ENCODE data around the gene CEL. TPM values are rescaled to one million over a fixed set of nuclear protein-coding genes. Genes with fewer than 3 reads are reported as not detected.

CEL gene
- total and polyA plus RNA-seq, 9 donors, result 0.97 to 12.0 (median 1.9) TPM

- Histone ChIP-seq H3K36me3 (ENCODE audit: control insufficient read depth, insufficient read depth, low read length) (peaks cover 20% of the 10 kb centered on the region), H3K27ac (ENCODE audit: low read length) (no peak overlapping the region), H3K27me3 (ENCODE audit: control insufficient read depth, insufficient read depth, low read length) (peaks cover 2% of the 10 kb centered on the region), H3K4me1 (ENCODE audit: control insufficient read depth, insufficient read depth, low read length) (peaks cover 89% of the 10 kb centered on the region), H3K9me3 (replicated peaks; ENCODE audit: control insufficient read depth, low read depth, low read length) (no peaks in the 10 kb centered on the region), H3K4me3 (ENCODE audit: low read length) (no peak overlapping the region)
- 86% methylated on average over 17 of the region's 20 CpGs for WGBS (ENCODE audit: insufficient coverage)
- no peak for DNase-seq
Observed at GRCh38 chr9:133116346-133117231, 54.8 kb downstream of the CEL start.

DNA sequence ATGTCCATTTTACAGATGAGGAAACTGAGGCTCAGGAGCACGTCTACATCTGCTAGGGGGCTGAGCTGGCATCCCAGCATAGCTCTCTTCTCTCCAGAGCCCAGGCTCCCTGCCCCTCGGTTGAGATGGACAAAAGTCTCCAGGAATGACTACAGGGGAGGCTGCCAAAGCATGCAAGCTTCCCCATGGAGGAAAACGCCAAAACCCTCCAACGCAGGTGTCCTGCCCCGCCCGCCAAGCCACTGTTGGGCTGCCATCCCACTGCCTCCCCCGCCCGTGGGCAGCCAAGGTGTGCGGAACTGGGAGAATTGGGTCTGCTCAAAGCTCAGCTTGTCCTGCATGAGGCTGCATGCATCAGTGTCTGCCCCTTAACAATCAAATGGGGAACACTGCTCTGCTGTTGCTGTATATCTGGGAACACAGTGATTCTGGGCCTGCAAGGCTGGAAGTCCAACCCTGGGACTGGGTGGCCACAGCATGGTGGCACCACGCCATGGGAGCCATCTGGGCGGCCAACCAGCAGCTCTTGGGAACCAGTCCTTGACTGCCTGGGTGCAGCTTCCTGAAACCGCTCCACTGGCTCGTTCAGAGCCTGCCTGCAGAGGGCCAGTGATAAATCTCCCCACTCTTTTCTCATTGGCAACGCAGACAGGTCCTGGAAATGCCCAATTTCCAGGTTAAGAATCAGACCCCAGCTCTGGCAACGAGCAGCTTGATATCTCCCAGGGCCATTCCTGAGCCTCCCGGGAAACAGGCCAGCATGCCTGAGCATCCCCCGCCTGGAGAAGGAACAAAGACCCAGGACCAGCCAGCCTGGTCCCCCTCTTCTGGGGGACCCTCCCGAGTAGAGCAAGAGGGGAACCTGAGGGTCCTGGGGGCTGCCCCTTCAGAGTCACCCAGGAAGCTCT, 55.7 kb downstream of the CEL start:
- peaks cover 2% of the 10 kb centered on the region for H3K27me3 ChIP-seq (ENCODE audit: control insufficient read depth, insufficient read depth, low read length)
- H3K36me3 ChIP-seq (ENCODE audit: control insufficient read depth, insufficient read depth, low read length), result peaks cover 15% of the 10 kb centered on the region
- DNase-seq, result no peak
- H3K27ac ChIP-seq (ENCODE audit: low read length), result no peak overlapping the region
- no peaks in the 10 kb centered on the region for H3K9me3 ChIP-seq (replicated peaks; ENCODE audit: control insufficient read depth, low read depth, low read length)
- 68% methylated on average over 16 of the region's 18 CpGs for WGBS (ENCODE audit: insufficient coverage)
- H3K4me3 ChIP-seq (ENCODE audit: low read length), result no peak overlapping the region
- peaks cover 89% of the 10 kb centered on the region for H3K4me1 ChIP-seq (ENCODE audit: control insufficient read depth, insufficient read depth, low read length)

GRCh38 chr9:133118179-133118520, 56.4 kb downstream of the CEL start:
- no peak overlapping the region for H3K4me3 ChIP-seq (ENCODE audit: low read length)
- WGBS (ENCODE audit: insufficient coverage), result no CpG with 5 or more reads among the region's 3 CpGs

GRCh38 chr9:133118568-133118967, 56.8 kb downstream of the CEL start:
- Histone ChIP-seq H3K9me3 (replicated peaks; ENCODE audit: control insufficient read depth, low read depth, low read length) (no peaks in the 10 kb centered on the region), H3K4me3 (ENCODE audit: low read length) (no peak overlapping the region), H3K4me1 (ENCODE audit: control insufficient read depth, insufficient read depth, low read length) (peaks cover 88% of the 10 kb centered on the region), H3K36me3 (ENCODE audit: control insufficient read depth, insufficient read depth, low read length) (peaks cover 12% of the 10 kb centered on the region), H3K27me3 (ENCODE audit: control insufficient read depth, insufficient read depth, low read length) (peaks cover 2% of the 10 kb centered on the region), H3K27ac (ENCODE audit: low read length) (peak overlapping the region; percentile 88)
- no peak for DNase-seq
- 27% methylated on average over 1 of the region's 3 CpGs for WGBS (ENCODE audit: insufficient coverage)

More at GRCh38 chr9:133118179-133118520, 56.4 kb downstream of the CEL start:
- DNase-seq, result no peak
- Histone ChIP-seq H3K36me3 (ENCODE audit: control insufficient read depth, insufficient read depth, low read length) (peaks cover 12% of the 10 kb centered on the region), H3K27me3 (ENCODE audit: control insufficient read depth, insufficient read depth, low read length) (peaks cover 2% of the 10 kb centered on the region), H3K9me3 (replicated peaks; ENCODE audit: control insufficient read depth, low read depth, low read length) (no peaks in the 10 kb centered on the region), H3K4me1 (ENCODE audit: control insufficient read depth, insufficient read depth, low read length) (peaks cover 89% of the 10 kb centered on the region), H3K27ac (ENCODE audit: low read length) (peak overlapping the region; percentile 88)

DNA sequence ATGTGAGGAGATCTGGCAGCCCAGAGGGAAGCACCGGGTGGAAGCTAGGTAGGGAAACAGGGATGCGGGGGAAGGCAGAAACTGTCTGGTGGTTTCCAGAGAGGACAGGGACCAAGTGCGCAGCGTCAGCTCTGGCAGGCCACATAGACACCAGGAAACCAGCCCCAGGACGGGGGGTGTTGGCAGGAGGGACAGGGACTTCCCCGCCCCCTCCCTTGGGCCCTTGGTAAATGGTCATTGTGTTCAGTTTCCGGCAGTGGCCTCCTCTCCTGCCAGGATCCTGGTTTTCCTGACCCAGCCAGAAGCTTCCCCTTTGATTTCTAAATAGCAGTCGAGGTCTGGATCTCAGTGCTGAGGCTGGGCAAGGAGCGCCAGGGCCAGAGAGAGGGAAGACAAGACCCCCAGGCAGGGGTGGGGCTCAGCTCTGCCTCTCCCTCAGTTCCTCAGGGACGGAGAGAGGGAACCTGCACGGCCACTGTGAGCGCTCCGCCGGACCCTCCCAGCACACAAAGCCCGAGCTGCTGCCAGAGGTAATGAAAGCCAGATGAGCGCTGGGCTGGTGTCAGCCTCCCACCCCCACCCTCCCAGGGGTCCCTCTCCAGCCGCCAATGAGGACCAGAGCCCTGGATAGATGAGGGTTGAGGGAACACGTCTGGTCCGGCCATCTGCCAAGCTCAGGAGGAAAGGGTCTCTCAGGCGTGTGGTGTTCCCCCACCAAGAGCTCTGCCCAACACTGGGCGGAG, 57.5 kb downstream of the CEL start:
- Histone ChIP-seq H3K36me3 (ENCODE audit: control insufficient read depth, insufficient read depth, low read length) (peaks cover 12% of the 10 kb centered on the region), H3K4me1 (ENCODE audit: control insufficient read depth, insufficient read depth, low read length) (peaks cover 81% of the 10 kb centered on the region), H3K4me3 (ENCODE audit: low read length) (peak overlapping the region; percentile 77), H3K27ac (ENCODE audit: low read length) (peak overlapping the region; percentile 88), H3K27me3 (ENCODE audit: control insufficient read depth, insufficient read depth, low read length) (peaks cover 2% of the 10 kb centered on the region), H3K9me3 (replicated peaks; ENCODE audit: control insufficient read depth, low read depth, low read length) (no peaks in the 10 kb centered on the region)
- WGBS (ENCODE audit: insufficient coverage), result 13% methylated on average over 12 of the region's 21 CpGs
- peak; percentile 89 for DNase-seq

DNA sequence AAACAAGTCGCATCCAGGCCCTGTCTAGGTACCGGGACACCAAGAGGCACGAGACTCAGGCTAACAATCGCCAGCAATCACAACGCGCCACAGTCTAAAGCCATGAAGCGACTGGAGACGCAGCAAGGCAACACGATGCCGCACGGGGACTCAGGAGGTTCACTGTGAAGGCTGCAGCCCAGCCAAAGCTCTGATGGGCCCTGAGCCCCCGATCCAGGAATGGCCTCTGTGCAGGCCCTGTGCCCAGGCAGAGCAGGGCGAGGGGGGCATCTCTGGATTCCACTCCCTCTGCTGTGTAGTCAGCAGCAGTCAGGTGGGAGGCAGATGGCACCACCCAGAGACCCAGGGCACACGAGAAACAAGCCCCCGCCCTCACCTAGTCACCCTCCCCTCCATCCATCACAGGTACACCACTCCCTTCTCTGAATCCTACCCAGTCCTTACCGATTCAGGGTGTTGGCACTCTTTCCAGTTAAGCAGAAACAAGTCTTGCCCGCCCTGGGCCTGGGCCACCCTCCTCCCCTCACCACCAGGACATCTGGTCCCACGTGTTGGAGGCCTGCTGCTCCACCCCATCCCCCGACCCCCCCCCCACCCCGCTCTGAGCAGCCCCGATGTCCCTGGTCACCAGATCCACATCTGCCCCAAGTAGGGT, 58.2 kb downstream of the CEL start:
- 7% methylated on average over 15 of the region's 21 CpGs for WGBS (ENCODE audit: insufficient coverage)
- Histone ChIP-seq H3K4me1 (ENCODE audit: control insufficient read depth, insufficient read depth, low read length) (peaks cover 74% of the 10 kb centered on the region), H3K27ac (ENCODE audit: low read length) (peak overlapping the region; percentile 88), H3K36me3 (ENCODE audit: control insufficient read depth, insufficient read depth, low read length) (peaks cover 12% of the 10 kb centered on the region), H3K4me3 (ENCODE audit: low read length) (peak overlapping the region; percentile 77), H3K27me3 (ENCODE audit: control insufficient read depth, insufficient read depth, low read length) (peaks cover 2% of the 10 kb centered on the region), H3K9me3 (replicated peaks; ENCODE audit: control insufficient read depth, low read depth, low read length) (no peaks in the 10 kb centered on the region)
- DNase-seq, result peak; percentile 59

GRCh38 chr9:133120501-133121197, 58.9 kb downstream of the CEL start:
- peak; percentile 63 for DNase-seq
- peak overlapping the region; percentile 88 for H3K27ac ChIP-seq (ENCODE audit: low read length)
- no peaks in the 10 kb centered on the region for H3K9me3 ChIP-seq (replicated peaks; ENCODE audit: control insufficient read depth, low read depth, low read length)
- under 1% methylated on average over 49 of the region's 66 CpGs for WGBS (ENCODE audit: insufficient coverage)
- peaks cover 70% of the 10 kb centered on the region for H3K4me1 ChIP-seq (ENCODE audit: control insufficient read depth, insufficient read depth, low read length)
- H3K27me3 ChIP-seq (ENCODE audit: control insufficient read depth, insufficient read depth, low read length), result peaks cover 2% of the 10 kb centered on the region
- peaks cover 12% of the 10 kb centered on the region for H3K36me3 ChIP-seq (ENCODE audit: control insufficient read depth, insufficient read depth, low read length)
- H3K4me3 ChIP-seq (ENCODE audit: low read length), result peak overlapping the region; percentile 77

Measured in muscle of leg (tissue), 11 donors.